ENCODE results near the gene CHDH. TPM values are rescaled to one million over a fixed set of nuclear protein-coding genes. Genes with fewer than 3 reads are reported as not detected.

Gene CHDH
- total and polyA plus RNA-seq, 2 experiments from 2014 or later, result 2.3 to 6.6 TPM

GRCh38 chr3:53791317-53791716, 54.9 kb downstream of the CHDH start (continued):
- no peak for TF ChIP-seq NANOG (IDR thresholded peaks at IDR 0.05; ENCODE audit: borderline replicate concordance)
- TF ChIP-seq EZH2 (IDR thresholded peaks at IDR 0.05; ENCODE audit: low read depth, unreplicated experiment), result no peak
- TF ChIP-seq POLR2AphosphoS5 (IDR thresholded peaks at IDR 0.05; ENCODE audit: low read depth), result no peak
- no peak for TF ChIP-seq ZNF462 (CRISPR knock-in tag; IDR thresholded peaks at IDR 0.05)

GRCh38 chr3:53790470-53790869, 55.7 kb downstream of the CHDH start:
- Mint-ChIP-seq H3K4me1 (peaks cover 22% of the 10 kb centered on the region), H3K4me3 (no peak overlapping the region), H3K27me3 (ENCODE audit: insufficient read depth, low read depth, poor library complexity) (no peaks in the 10 kb centered on the region), H3K36me3 (ENCODE audit: low read depth) (no peaks in the 10 kb centered on the region), H3K27ac (no peak overlapping the region), H3K9me3 (no peaks in the 10 kb centered on the region)
- DNase-seq (ENCODE audit: low spot score) (no peak), ATAC-seq (no peak)
- H3K36me3 ChIP-seq (ENCODE audit: insufficient read depth), result no peaks in the 10 kb centered on the region
- no peaks in the 10 kb centered on the region for H3K79me2 ChIP-seq (replicated peaks; ENCODE audit: insufficient read depth)
- H3K4me1 ChIP-seq (ENCODE audit: insufficient read depth), result 0 out of 2 replicates have a peak, but pooled peaks cover 5% of the 10 kb centered on the region
- H3K4me3 ChIP-seq, result no peak overlapping the region
- no peak overlapping the region for H2AFZ ChIP-seq
- no peak overlapping the region for H3K4me2 ChIP-seq
- peaks cover 3% of the 10 kb centered on the region; the same call in 1 of the 2 replicates for H3K9me2 ChIP-seq (ENCODE audit: insufficient read depth)
- no peak overlapping the region for H3K27ac ChIP-seq (ENCODE audit: low read depth)
- H4K20me1 ChIP-seq (replicated peaks; ENCODE audit: insufficient read depth), result no peaks in the 10 kb centered on the region
- H3K27me3 ChIP-seq (ENCODE audit: insufficient read depth), result no peaks in the 10 kb centered on the region
- no peaks in the 10 kb centered on the region for H3F3A ChIP-seq (replicated peaks; ENCODE audit: low read depth)
- TF ChIP-seq CTCF (conservative IDR thresholded peaks at IDR 0.05; ENCODE audit: low read depth in 2 of 2) (no peak), POLR2AphosphoS5 (IDR thresholded peaks at IDR 0.05; ENCODE audit: low read depth) (no peak), NANOG (IDR thresholded peaks at IDR 0.05; ENCODE audit: borderline replicate concordance) (no peak), ZNF462 (CRISPR knock-in tag; IDR thresholded peaks at IDR 0.05) (no peak), ETS1 (IDR thresholded peaks at IDR 0.05) (no peak)
